Measurements from ENCODE around the gene EIF3M.

GRCh38 chr11:32602657-32603415 lies 19.2 kb downstream of the EIF3M start:
- no peak for TF ChIP-seq SMC3 (IDR thresholded peaks at IDR 0.05; ENCODE audit: low read depth, low read length)
- no peak for TF ChIP-seq EP300 (IDR thresholded peaks at IDR 0.05; ENCODE audit: borderline replicate concordance in 1 of 2, low read depth in 1 of 2, low read length in 1 of 2)
- TF ChIP-seq CTCF (IDR thresholded peaks at IDR 0.05), result no peak
- no peak for TF ChIP-seq POLR2AphosphoS5 (IDR thresholded peaks at IDR 0.05; ENCODE audit: low read depth, low read length)
- TF ChIP-seq RXRA (IDR thresholded peaks at IDR 0.05; ENCODE audit: borderline replicate concordance, low read depth), result no peak
- TF ChIP-seq EZH2phosphoT487 (IDR thresholded peaks at IDR 0.05; ENCODE audit: borderline replicate concordance, low read depth), result no peak
- TF ChIP-seq MXI1 (IDR thresholded peaks at IDR 0.05; ENCODE audit: low read depth, low read length), result no peak
- TF ChIP-seq, protein P1, sequence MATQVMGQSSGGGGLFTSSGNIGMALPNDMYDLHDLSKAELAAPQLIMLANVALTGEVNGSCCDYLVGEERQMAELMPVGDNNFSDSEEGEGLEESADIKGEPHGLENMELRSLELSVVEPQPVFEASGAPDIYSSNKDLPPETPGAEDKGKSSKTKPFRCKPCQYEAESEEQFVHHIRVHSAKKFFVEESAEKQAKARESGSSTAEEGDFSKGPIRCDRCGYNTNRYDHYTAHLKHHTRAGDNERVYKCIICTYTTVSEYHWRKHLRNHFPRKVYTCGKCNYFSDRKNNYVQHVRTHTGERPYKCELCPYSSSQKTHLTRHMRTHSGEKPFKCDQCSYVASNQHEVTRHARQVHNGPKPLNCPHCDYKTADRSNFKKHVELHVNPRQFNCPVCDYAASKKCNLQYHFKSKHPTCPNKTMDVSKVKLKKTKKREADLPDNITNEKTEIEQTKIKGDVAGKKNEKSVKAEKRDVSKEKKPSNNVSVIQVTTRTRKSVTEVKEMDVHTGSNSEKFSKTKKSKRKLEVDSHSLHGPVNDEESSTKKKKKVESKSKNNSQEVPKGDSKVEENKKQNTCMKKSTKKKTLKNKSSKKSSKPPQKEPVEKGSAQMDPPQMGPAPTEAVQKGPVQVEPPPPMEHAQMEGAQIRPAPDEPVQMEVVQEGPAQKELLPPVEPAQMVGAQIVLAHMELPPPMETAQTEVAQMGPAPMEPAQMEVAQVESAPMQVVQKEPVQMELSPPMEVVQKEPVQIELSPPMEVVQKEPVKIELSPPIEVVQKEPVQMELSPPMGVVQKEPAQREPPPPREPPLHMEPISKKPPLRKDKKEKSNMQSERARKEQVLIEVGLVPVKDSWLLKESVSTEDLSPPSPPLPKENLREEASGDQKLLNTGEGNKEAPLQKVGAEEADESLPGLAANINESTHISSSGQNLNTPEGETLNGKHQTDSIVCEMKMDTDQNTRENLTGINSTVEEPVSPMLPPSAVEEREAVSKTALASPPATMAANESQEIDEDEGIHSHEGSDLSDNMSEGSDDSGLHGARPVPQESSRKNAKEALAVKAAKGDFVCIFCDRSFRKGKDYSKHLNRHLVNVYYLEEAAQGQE (IDR thresholded peaks at IDR 0.05; ENCODE audit: low read depth, low read length), result no peak

All from SK-N-SH (cell line).